GM10266 (cell line): ENCODE results near the gene KCNRG.
"Not testable (repeated sequence)": the region's sequence is repeated elsewhere in the genome, so short reads cannot be mapped to it uniquely, and the experiment has no call there.

Source experiments
- DNase-seq: peaks from one replicate; pipeline ENCODE4 v3.0.0; 2012; ENCODE audit errors: extremely low spot score
- CTCF ChIP-seq: IDR thresholded peaks from 2 replicates; pipeline ENCODE4 v1.5.1; 2012; ENCODE audit warnings: mild to moderate bottlenecking, low read depth; ENCODE audit not compliant: control insufficient read depth, insufficient read depth; ENCODE audit errors: missing control alignments

The KCNRG gene

DNA sequence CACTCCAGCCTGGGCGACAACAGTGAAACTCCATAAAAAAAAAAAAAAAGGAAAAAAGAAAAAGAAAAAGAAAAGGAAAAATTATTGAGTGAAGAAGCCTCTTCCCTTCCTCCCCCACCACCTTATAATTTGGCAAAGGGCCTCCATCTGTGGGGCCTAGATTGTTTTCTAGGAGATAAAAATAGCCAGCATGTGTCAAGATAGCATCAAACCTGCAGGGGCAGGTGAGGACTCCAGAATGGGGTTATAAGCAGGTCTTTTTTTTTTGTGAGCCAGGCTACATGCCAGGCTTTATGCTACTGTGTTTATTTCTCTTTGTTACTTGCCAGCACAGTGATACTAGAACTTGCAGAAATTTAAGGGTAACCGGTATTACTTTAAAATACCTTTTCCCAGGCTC is 30.1 kb upstream of the KCNRG start:
- TF ChIP-seq CTCF: no peak
- no peak for DNase-seq

DNA sequence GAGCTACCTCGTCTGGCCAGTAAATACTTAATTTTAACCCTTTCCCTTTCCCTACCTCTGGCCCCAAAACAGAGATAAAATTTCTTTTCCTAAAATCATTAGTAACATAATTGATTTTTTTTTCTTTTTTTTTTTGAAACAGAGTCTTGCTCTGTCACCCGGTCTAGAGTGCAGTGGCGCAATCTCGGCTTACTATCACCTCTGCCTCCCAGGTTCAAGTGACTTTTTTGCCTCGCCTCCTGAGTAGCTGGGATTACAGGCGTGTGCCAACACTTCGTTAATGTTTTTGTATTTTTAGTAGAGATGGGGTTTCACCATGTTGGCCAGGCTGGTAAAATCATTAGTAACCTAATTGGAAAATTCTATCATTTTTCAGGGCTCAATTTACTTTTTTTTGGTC is 28.8 kb upstream of the KCNRG start:
- TF ChIP-seq CTCF: no peak

GRCh38 chr13:49990612-49991011 is 24.6 kb upstream of the KCNRG start:
- not testable (repeated sequence) for DNase-seq

More for the DNA sequence above, 28.8 kb upstream of the KCNRG start:
- no peak for DNase-seq

DNA sequence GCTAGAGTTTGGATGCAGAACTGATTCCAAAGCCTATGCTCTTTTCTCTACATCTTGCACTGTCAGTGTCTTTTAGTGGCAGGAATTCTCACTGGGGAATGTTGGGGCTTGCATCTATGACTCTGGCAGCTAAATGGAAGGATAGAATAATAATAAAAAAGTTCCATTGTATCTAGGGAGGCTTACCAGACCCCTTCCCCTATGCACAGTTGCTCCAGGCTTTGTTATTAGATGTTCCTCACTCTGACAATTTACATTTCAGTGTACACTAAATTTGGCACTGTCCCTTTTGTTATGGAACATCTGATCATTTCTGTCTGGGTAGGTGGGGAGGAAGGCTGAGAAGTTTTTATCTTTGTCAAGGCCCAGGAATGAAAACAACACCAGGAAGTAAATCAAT is 22.1 kb upstream of the KCNRG start:
- TF ChIP-seq CTCF: no peak
- no peak for DNase-seq

DNA sequence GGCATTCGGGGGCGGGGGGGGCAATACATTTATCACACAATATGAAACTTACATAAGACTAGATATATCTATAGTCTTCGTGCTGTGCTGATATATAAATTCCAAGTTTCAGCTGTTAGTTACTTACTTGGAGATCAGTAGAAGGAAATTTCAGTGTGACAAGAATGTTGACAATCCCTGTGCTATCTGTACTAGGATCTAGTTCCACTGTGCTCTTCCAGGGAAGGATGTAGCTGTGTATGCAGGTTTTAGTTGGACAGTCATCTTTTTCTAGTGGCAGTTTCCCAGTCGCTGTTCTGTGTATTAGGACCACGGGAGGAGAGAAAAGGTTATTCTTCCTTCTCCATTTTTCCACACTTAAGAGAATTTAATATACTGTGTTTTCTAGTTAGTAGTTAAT is 21.6 kb upstream of the KCNRG start:
- TF ChIP-seq CTCF: no peak
- DNase-seq: no peak

GRCh38 chr13:49995625-49996101 is 19.6 kb upstream of the KCNRG start:
- peak; percentile 34 for DNase-seq

DNA sequence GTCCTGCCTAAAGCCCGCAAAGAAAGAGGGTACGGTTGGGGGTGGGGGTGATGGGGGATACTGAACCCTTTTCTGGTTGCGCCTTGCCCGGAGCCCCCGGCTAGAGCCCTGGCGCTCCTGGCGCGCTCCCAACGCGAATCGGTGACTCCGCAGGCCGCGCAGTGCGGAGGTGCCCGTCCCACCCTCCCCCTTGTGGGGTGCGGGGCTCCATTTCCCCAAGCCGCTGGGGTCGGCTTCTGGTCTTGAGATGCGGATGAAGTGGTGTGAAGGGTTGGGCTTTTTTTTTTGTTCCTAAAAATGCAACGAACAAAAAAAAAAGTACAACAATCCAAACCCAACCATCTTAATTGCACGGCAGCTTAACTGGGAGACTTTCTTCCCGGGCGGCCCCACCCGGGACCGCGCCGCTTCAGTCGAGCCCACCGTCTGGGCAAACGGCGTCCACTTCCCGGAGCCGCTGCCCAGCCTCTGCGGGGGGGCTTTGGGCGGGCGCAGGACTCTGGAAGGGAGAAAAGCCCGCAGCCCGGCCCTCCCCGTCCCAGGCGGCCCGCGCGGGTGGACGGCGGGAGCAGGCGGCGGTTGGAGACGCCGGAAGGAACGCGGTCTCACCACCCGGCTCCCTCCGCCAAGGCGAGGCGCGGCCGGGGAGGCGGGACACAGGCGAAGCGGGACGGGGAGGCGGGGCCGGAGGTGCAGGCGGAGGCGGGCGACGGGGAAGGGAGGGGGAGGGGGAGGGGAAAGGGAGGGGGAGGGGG is 18.9 kb upstream of the KCNRG start:
- DNase-seq: peak; percentile 90
- TF ChIP-seq CTCF: no peak

More at GRCh38 chr13:49995625-49996101, 19.6 kb upstream of the KCNRG start:
- TF ChIP-seq CTCF: no peak
